GM18868 (cell line): Measurements from ENCODE around the gene RELL2.
"Not testable (repeated sequence)": the region's sequence is repeated elsewhere in the genome, so short reads cannot be mapped to it uniquely, and the experiment has no call there.

Source experiments
- ATAC-seq: cut with Tn5 transposase; IDR thresholded peaks from one replicate; pipeline ENCODE4 v1.9.1; 2021; ENCODE audit warnings: mild to moderate bottlenecking, moderate library complexity; ENCODE audit not compliant: unreplicated experiment

Gene RELL2

DNA sequence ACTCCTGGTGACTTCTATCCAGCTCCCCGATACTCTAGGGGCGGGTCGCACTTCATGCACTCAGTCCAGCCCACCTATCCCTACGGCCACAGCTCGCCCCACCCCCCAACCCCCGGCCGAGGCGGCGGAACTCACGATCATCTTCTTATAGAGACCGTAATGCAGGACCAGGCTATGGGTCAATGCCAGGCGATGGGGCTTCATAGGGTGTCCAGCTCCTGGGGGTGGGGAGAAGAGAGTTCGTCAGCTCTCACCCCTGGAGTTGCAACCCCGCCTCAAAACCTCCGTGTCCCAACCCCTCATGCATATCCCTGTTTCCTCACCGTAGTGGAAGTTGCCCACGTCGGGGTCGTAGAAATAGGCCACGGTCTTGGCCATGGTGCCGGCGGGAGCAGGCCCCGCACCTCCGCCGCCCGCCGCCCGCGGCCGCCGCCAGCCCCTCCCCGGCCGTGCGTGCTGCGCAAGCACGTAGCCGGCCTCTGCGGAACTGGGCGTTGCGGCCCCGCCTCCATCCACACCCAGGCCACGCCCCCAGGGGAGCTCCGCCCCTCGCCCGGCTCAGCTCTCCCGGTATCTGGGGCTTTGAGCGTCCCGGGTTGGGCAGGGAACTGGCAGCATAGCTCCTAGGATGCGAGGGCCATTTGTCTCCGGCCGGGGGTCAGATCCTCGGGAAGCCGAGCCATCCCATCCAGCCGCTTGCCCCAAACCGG lies at the start of gene RELL2, which contains the start of gene HDAC3:
Gene RELL2, plus strand, starts transcription at position 585 of the 710 bp plus-strand sequence. CDS start 1,229 bp downstream, outside the sequence.
Gene HDAC3, minus strand, starts transcription at position 437 of the 710 bp plus-strand sequence. Its CDS starts 59 bp downstream, at position 378.
- peak; percentile 72 for ATAC-seq

GRCh38 chr5:141590127-141590526 lies 46.7 kb upstream of the RELL2 start:
- no peak for ATAC-seq

DNA sequence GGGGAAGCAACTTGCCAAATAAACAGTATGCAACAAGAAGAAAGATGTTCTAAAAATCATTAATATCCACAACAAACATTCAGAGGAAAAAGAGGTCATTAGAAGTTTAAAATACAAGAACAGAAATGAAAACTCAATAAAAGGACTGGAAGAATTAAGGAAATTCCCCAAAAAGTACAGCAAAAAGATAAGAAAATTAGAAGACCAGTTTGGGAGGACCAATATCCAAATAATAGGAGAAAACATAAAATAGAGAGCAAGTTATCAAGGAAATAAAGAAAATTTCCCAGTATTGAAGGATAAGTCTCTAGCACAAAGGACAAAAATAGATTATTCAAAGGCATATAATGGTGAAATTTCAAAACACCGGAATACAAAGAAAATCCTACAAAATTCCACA lies 39.9 kb upstream of the RELL2 start:
- ATAC-seq, result no peak

DNA sequence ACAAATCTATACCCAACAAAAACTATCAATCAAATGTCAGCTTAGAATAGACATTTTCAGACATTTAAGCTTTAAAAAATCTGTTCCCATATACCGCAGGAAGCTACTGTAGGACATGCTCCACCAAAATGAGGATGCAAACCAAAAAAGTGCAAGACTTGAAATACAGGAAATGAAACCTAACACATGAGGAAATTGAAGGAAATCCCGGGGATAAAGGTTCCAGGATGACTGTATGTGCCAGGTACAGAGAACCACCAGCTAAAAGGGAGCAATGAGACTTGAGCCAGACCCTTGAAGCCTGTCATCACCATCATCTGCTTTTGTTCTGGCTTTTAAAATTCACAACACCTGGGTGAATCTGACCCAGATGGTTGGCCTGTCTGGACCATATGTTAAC lies 39.4 kb upstream of the RELL2 start:
- no peak for ATAC-seq

DNA sequence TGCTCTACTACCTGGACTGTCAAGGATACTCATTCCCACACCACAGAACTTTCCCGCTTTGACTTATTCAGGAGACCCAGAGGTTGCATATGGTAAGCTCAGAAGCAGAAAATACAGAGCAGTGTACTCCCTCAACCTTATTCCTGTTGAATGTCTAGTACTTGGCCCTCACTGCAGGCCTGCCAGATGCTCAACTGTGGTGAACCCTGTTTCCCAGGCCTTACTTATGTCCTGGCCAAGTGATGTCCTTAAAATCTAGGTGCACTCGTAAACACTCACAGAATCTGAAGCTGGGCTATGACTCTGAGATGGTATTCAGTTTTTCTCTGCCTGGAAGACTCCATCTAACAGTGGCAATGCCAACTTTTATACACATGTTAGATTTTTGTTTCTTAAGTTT lies 39.0 kb upstream of the RELL2 start:
- ATAC-seq, result no peak

GRCh38 chr5:141598391-141599345 lies 38.1 kb upstream of the RELL2 start:
- ATAC-seq, result peak; percentile 78

GRCh38 chr5:141602606-141603005 lies 34.2 kb upstream of the RELL2 start:
- no peak for ATAC-seq

- no peak for ATAC-seq
Observed at GRCh38 chr5:141603923-141604717, 32.7 kb upstream of the RELL2 start.

GRCh38 chr5:141605523-141606277 lies 31.1 kb upstream of the RELL2 start:
- ATAC-seq, result peak; percentile 96

DNA sequence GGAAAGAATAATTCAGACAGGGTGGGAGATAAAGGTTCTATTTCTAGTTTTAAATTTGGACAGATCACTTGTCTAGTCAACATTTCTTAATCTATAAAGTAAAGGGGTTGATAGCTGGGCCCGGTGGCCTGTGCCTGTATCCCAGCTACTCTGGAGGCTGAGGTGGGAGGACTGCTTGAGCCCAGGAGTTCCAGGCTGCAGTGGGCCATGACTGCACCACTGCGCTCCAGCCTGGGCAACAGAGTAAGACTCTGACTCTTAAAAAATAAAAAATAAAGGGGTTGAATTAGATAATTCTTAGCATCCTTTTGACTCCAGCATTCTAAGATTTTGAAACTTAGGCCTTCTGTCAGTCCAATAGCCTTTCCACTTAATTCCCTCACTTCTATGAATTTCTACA lies 28.8 kb upstream of the RELL2 start:
- no peak for ATAC-seq

DNA sequence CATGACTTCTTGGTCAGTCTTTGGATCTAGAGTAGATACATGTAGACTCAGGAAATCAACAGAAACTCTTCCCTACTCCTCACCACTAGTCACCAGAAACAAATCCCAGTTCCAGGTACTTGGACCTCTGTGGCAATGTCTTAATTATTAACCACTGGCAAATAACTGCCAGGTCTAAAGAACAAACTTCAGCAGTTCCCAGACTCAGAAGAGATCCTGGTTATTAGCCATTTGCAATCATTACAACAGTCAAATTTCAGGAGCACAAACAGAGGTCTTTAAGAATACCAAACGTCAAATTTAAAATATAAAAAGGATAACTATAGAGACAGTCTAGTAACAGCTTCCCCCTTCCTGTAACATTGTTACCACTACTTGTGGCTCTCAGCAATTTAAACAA lies 28.2 kb upstream of the RELL2 start:
- no peak for ATAC-seq

- ATAC-seq, result no peak
Observed at GRCh38 chr5:141609044-141609443, 27.8 kb upstream of the RELL2 start.

- ATAC-seq, result not testable (repeated sequence)
Observed at GRCh38 chr5:141609921-141610320, 26.9 kb upstream of the RELL2 start.

DNA sequence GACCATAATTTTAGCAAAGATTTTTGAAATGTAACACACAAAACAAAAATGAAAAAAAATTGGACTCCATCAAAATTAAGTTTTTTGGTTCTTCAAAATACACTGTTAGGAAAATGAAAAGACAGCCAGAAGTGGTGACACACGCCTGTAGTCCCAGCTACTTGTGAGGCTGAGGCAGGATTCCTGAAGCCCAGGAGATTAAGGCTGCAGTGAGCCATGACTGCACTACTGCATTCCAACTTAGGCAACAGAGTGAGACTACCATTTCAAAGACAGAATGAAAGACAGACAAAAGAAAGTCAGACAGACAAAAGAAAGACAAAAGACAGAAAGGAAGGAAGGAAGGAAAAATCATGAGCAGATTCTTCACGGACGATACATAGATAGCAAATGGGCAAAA lies 25.5 kb upstream of the RELL2 start:
- no peak for ATAC-seq

GRCh38 chr5:141613344-141613743 lies 23.5 kb upstream of the RELL2 start:
- ATAC-seq, result no peak

DNA sequence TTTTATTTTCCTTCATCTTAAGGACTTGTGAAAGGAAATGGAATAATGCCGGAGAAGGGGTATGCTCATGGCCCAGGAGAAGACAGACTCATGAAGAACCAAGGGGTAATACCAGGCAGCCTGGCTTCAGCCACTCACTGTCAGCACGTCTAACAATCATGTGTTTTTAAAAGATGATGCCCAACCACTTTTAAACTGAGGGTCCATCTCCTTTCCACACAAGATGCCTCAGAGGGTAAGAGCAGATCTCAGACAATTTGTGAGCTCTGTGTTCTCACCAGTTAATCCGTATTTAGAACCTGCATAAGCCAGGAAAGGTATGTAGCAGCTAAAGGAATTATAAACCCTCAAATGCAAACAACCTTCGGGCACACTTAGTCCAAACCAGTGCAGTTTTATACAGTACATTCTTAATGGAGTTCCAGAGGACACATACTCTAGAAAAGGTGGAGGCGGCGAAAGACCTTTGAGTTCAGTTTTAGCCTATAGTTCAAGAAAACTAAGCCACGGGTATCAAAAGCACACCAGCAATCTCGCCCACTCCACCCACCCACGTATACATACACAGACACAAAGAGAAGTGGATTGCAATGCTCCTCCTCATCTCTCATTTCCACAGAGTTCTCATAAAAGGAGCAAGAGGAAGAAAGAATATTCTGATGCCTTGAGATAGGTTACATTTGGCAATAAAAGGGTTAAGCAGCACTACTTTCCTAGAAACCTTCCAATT lies 20.6 kb upstream of the RELL2 start:
- no peak for ATAC-seq

DNA sequence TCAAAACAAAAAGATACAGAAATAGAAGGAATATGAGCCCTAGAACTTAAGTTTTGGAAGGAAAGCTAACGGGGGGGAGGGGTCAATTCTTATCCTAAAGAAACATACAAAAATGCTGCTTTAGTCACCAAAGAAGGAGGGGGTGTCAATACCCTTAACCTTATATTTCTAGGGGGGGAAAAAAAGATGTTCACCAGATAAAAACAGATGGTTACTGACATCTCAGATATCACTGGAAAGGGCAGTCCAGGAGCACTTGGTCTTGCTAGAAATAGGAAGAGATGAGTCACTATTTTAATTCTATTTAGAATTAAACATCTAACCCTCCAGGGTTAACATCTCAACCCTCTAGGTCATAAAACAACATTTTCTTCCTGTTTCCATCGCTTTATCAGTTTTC lies 19.7 kb upstream of the RELL2 start:
- no peak for ATAC-seq

DNA sequence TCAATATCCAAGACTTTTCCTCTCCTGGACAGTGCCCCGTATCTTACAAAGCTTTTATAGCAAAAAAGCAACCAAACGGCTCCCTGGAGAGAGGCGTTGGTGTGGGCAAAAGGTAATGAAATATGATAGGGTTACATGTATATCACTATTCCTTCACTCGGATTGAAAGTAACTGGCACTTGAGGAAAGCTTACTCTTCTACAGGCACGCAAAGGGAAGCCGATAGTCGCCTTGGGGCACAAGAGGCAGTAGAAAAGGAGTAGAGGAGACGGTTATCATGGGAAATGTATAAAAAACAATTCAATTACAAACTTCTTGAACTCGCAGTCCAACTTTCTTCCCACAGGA lies 19.1 kb upstream of the RELL2 start:
- no peak for ATAC-seq

DNA sequence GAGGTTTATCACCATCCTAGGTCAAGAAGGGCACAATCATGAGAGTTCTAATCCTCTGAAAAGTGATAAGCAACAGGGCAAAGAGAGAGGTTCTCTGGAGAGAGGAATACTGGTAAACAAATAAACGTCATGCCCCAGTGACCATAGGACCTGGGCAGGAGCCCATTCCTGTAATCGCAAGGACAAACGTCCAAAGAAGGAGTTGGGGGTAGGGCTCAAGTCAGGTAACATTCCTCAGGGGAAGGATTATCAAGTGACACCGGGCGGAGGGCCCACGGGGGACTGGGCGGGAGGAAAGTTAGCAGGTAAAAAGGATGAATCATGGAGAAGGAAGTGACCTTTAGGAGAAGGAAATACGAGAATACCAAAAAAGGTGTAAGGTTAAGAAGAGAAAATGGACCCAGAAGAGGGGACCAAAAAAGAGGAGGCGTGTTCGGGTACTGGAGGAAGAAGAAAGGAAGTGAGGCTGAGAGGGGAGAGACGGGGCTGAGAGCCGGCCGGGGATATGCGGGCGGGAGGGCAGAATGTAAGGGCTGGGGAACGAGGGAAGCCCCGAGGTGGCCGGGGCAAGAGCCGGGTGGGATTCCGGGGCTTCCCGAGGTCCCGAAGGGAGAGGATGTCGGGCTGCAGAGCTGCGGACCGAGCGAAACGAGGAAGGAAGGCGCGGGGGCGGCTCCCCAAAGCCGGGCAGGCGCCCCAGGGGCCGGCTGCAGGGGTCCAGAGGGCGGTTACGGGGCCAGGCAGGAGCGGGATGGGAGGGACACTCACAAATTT lies 18.6 kb upstream of the RELL2 start:
- peak; percentile 19 for ATAC-seq
